NOMO-1 treated with dmso at 0.1 percent for 144 hours (cell line): ENCODE measurements around the gene GPR15.
"Not testable (repeated sequence)": the region's sequence is repeated elsewhere in the genome, so short reads cannot be mapped to it uniquely, and the experiment has no call there.

Experiments
- DNase-seq: peaks from one replicate; lab custom pipeline; 2025; ENCODE audit not compliant: unreplicated experiment; lab: John Stamatoyannopoulos, UW

The GPR15 gene

GRCh38 chr3:98556164-98557130 is 24.7 kb downstream of the GPR15 start:
- no peak for DNase-seq

- DNase-seq, result no peak
Observed at GRCh38 chr3:98557324-98558010, 25.7 kb downstream of the GPR15 start.

GRCh38 chr3:98558100-98558827 is 26.5 kb downstream of the GPR15 start:
- DNase-seq, result no peak

- not testable (repeated sequence) for DNase-seq
Observed at GRCh38 chr3:98559769-98560168, 28.0 kb downstream of the GPR15 start.

GRCh38 chr3:98560911-98561310 is 29.1 kb downstream of the GPR15 start:
- DNase-seq, result no peak

- no peak for DNase-seq
Observed at GRCh38 chr3:98561727-98562521, 30.1 kb downstream of the GPR15 start.

GRCh38 chr3:98563661-98564281 is 32.0 kb downstream of the GPR15 start:
- no peak for DNase-seq

- no peak for DNase-seq
Observed at GRCh38 chr3:98564282-98565005, 32.7 kb downstream of the GPR15 start.

GRCh38 chr3:98565237-98565643 is 33.5 kb downstream of the GPR15 start:
- no peak for DNase-seq

GRCh38 chr3:98565843-98566242 is 34.1 kb downstream of the GPR15 start:
- no peak for DNase-seq

- no peak for DNase-seq
Observed at GRCh38 chr3:98567666-98568270, 36.0 kb downstream of the GPR15 start.

GRCh38 chr3:98568402-98568801 is 36.6 kb downstream of the GPR15 start:
- DNase-seq, result no peak

GRCh38 chr3:98573181-98573728 is 41.5 kb downstream of the GPR15 start:
- DNase-seq, result no peak

- no peak for DNase-seq
Observed at GRCh38 chr3:98574132-98574531, 42.4 kb downstream of the GPR15 start.

GRCh38 chr3:98577178-98577895 is 45.6 kb downstream of the GPR15 start:
- DNase-seq, result no peak

GRCh38 chr3:98580401-98581386 is 48.9 kb downstream of the GPR15 start:
- DNase-seq, result no peak

GRCh38 chr3:98581474-98581873 is 49.7 kb downstream of the GPR15 start:
- DNase-seq, result no peak
